HG03159 (cell line): ENCODE data around the gene KRT28.

Source experiments
- ATAC-seq: cut with Tn5 transposase; IDR thresholded peaks from one replicate; pipeline ENCODE4 v1.9.1; 2021; ENCODE audit warnings: mild to moderate bottlenecking, moderate library complexity; ENCODE audit not compliant: unreplicated experiment

Gene KRT28, protein sequence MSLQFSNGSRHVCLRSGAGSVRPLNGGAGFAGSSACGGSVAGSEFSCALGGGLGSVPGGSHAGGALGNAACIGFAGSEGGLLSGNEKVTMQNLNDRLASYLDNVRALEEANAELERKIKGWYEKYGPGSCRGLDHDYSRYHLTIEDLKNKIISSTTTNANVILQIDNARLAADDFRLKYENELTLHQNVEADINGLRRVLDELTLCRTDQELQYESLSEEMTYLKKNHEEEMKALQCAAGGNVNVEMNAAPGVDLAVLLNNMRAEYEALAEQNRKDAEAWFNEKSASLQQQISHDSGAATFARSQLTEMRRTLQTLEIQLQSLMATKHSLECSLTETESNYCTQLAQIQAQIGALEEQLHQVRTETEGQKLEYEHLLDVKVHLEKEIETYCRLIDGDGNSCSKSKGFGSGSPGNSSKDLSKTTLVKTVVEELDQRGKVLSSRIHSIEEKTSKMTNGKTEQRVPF

GRCh38 chr17:40799859-40800258 lies at the start of gene KRT28:
Gene KRT28 (minus strand): TSS chr17:40799959. CDS start chr17:40799893, 66 bp downstream.
- no peak for ATAC-seq

- no peak for ATAC-seq
Observed at GRCh38 chr17:40848583-40849235, 49.0 kb upstream of the KRT28 start.

DNA sequence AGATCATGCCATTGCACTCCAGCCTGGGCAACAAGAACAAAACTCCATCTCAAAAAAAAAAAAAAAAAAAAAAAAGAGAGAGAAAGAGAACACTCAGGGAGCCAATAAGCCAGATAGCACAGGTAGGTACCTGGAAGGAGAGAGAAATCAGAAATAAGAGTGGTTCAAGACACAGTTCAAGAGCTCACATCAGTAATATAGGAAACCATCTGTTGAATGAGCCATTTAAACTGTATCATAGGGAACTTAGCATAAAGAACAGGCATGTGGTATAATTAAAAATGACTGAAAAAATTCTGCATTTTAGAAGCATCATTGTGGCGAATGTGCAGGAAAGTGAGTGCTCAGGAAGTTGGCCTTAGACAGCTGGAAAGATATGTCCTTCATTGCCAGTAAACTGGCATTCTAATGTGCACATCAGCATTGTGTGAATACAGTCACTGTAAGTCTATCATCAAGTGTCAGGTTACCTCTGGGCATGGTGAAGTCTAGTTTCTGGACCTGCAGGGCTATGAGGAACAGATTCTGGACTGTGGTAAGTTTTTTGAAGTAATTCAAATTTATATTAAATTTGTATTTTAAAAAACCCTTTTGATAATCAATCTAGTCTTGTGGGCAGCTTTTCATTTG lies 46.9 kb upstream of the KRT28 start:
- no peak for ATAC-seq

- ATAC-seq = no peak
Observed at GRCh38 chr17:40844671-40845107, 44.9 kb upstream of the KRT28 start.

DNA sequence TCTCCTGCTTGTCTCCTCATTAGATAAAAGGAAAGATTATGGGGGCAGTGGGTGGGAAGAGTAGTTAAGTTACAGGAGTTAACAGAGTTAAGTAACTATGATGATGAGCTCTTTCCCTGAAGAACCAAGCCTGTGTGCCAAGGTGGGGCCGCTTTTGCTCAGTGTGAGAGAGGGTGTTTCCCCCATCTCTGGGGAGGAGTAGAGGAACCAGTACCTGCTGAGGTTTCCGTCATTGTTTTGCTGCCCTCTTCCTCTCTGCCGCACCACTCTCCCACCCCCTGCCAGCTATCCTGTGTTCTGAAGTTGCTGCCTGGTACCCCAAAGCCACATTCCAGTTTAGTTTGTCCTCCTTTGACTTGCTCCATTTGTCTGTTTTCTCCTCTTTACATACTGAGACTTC lies 43.5 kb upstream of the KRT28 start:
- ATAC-seq = no peak

- no peak for ATAC-seq
Observed at GRCh38 chr17:40841246-40841645, 41.5 kb upstream of the KRT28 start.

- no peak for ATAC-seq
Observed at GRCh38 chr17:40839194-40839593, 39.4 kb upstream of the KRT28 start.

DNA sequence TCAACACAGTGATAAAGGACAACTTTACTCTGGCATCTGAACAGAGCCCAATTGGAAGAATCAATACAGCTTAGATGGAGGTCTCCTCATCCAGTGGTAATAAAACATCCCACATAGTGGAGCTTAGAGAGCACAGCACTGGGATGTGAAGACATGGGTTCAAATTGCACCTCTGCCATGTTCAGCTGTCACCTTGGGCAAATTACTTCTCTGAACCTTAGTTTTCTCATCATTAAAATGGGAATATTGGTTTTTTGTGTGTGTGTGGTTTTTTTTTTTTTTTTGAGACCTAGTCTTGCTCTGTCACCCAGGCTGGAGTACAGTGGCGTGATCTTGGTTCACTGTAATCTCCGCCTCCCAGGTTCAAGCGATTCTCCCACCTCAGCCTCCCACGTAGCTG lies 36.3 kb upstream of the KRT28 start:
- no peak for ATAC-seq

GRCh38 chr17:40833882-40834281 lies 34.1 kb upstream of the KRT28 start:
- ATAC-seq = no peak

DNA sequence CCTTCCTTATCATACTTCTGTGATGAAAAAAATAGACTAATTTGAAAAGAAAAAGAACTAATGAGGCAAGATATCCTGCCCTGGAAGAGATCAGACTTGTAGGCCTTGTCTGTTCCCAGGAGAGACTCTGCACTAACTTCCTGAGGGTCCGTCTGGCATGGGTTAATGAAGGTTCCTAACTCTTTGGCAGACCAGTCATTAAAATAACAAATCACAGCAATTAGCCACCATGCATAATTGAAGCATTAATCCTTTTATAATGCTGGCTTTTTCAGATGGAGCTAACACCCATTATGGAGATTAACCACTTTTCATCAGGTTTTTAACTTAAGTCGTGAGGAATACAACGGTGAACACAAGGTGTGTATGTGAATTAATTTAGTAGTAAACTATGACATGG lies 33.1 kb upstream of the KRT28 start:
- no peak for ATAC-seq

DNA sequence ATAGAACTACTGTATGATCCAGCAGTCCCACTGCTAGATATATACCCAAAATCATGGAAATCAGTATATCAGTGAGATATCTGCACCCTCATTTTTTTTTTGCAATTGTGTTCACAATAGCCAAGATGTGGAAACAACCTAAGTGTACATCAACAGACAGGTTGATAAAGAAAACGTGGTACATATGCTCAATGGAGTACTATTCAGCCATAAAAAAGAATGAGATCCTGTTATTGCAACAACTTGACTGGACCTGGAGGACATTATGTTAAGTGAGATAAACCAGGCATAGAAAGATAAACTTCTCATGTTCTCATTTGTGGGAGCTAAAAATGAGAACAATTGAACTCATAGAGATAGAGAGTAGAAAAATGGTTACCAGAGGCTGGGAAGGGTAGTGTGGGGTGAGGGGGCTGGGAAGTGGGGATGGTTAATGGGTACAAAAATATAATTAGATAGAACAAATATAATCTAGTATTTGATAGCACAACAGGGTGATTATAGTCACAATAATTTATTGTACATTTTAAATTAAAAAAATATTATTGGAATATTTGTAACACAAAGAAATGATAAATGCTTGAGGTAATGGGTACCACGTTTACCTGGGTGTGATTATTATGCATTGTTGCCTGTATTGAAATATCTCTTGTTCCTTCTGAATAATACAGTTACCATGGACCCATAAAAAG lies 30.5 kb upstream of the KRT28 start:
- ATAC-seq = no peak

DNA sequence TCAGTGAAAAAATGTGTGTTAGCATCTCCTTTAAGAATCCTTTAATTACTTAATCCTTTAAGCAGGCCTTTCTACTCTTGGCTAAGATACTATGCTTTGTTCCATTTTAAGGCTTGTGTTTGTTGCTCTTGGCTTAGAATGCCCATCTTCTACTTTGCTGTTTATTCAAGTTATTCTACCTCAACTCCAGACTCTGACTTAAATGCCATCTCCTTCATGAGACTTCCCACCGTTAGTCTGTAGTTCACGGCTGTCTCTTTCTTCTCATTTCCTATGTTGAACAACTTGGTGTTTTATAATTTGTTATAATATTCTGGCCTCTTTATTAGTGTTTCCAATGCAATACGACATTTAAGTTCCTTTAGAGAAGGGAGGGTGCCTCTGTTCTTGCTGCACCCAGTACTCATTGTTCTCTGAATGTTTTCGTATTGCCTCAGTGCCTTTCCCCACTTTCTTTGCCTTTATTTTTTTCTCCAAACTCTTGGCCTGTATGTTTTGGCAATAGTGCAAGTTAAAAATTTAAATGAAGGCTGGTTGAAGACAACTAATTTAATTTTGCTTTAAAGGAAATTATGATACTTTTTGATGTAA lies 28.8 kb upstream of the KRT28 start:
- ATAC-seq = no peak

DNA sequence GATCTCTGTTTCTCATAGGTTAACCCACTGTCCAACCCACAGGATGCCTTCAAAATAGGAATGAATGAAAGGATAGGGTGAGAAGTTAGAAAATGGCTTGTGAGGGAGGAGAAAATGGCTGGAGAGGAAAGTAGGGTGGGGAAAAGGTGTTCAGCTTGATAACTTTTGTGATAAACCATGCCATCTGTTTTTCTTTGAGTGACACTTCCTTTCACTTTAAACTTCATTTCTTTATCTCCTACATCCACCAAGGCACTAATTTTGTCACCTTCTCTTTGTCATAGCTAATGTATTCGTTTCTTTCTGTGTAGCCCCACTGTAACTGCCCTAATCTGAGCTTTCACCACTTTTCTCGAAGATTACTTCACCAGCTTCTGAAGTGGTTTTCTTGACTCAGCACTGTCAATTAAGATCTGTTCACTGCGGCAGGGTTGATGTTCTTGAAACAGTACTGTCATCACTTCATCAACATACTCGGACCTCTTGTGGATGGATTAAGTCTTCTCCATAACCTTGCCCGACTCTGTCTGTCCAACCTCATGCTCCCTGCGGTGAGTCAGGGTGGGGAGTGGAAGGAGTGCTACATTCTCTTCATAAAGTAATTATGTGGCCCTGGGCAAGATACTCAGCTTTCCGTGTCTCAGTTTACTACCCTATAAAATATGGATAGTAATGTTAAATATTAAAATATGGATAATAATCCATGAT lies 28.1 kb upstream of the KRT28 start:
- ATAC-seq = no peak

GRCh38 chr17:40825599-40825998 lies 25.8 kb upstream of the KRT28 start:
- no peak for ATAC-seq

GRCh38 chr17:40824015-40824832 lies 24.5 kb upstream of the KRT28 start:
- ATAC-seq = no peak

- ATAC-seq = no peak
Observed at GRCh38 chr17:40822132-40822812, 22.5 kb upstream of the KRT28 start, which contains the start of gene KRT10. Gene KRT10 (minus strand): TSS chr17:40822614. CDS start chr17:40822585, 29 bp downstream.

DNA sequence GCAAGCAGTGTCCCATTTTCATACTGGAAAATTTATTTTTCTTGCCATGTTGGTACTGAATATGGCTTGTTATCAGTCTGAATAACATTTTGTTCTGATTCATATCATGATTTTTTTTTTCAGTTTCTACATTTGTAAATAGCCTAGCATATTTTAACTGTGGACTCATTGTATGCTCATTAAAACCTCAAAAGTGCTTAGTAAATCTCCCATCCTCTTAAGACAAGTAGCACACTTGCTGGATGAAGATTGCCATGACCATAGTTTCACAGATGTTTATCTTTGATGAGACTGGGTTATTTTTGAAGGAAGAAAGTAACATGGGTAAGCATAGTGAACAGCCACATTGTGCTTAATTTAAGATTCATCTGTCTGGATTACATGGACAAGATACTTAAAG lies 21.8 kb upstream of the KRT28 start:
- ATAC-seq = no peak

GRCh38 chr17:40820228-40820838 lies 20.6 kb upstream of the KRT28 start:
- no peak for ATAC-seq
